Ectodermal cell (in vitro differentiated cells): ENCODE measurements around the gene IL16.
A peak's percentile ranks its signal among the peaks of the same experiment; 100 is the strongest.

Source experiments
- H3K27ac ChIP-seq: 2 replicates; pipeline ENCODE4 v1.7.0; 2013; ENCODE audit warnings: mild to moderate bottlenecking, low read depth, low read length; ENCODE audit not compliant: insufficient read depth, poor library complexity, severe bottlenecking
- H3K27me3 ChIP-seq: 2 replicates; pipeline ENCODE4 v1.7.0; 2013; ENCODE audit warnings: mild to moderate bottlenecking, low read length; ENCODE audit not compliant: insufficient read depth, control insufficient read depth, poor library complexity, severe bottlenecking
- H3K36me3 ChIP-seq: one replicate; pipeline ENCODE4 v1.7.0; 2013; ENCODE audit warnings: low read length; ENCODE audit not compliant: control insufficient read depth, insufficient read depth
- H3K4me1 ChIP-seq: one replicate; pipeline ENCODE4 v1.7.0; 2013; ENCODE audit warnings: low read length; ENCODE audit not compliant: control insufficient read depth, insufficient read depth
- H3K4me3 ChIP-seq: 2 replicates; pipeline ENCODE4 v1.7.0; 2013; ENCODE audit warnings: low read depth, low read length, control low read depth; ENCODE audit not compliant: insufficient read depth
- H3K9me3 ChIP-seq: 2 replicates; pipeline ENCODE4 v1.7.0; 2013; ENCODE audit warnings: mild to moderate bottlenecking, low read length, moderate library complexity; ENCODE audit not compliant: control insufficient read depth
- WGBS, 2 experiments: methylation state at CpG; one replicate each; pipeline ENCODE4 v1.1.7; 2013; ENCODE audit warnings: missing lambda C conversion rate in 2 of 2; 5-methylcytosine and 5-hydroxymethylcytosine counted together

IL16 gene

DNA sequence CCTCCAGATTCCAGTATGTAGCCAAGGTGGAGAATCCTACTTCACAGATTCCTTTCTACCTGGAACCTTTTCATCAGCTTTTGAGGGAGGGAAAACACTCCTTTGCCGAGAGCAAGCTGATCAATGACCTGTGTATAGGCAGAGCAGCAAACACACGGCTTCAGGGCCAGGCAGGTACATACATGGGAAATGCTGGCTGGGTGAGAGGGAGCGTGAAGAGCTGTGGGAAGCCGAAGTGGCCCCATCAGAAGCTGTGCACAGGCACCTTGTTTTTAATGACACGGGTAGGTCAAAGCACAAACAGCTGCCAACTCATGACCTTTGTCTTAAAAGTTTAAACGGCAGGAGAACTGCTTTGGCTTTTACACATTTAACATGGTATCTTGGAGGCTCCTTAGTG, 101.9 kb downstream of the IL16 start:
- H3K36me3 ChIP-seq: no peaks in the 10 kb centered on the region
- WGBS, 2 experiments: 94 to 95% methylated on average over 6 of the region's 6 CpGs
- peaks cover 18% of the 10 kb centered on the region for H3K4me1 ChIP-seq
- H3K27ac ChIP-seq: no peak overlapping the region
- no peaks in the 10 kb centered on the region for H3K9me3 ChIP-seq
- H3K4me3 ChIP-seq: no peak overlapping the region
- H3K27me3 ChIP-seq: no peaks in the 10 kb centered on the region

DNA sequence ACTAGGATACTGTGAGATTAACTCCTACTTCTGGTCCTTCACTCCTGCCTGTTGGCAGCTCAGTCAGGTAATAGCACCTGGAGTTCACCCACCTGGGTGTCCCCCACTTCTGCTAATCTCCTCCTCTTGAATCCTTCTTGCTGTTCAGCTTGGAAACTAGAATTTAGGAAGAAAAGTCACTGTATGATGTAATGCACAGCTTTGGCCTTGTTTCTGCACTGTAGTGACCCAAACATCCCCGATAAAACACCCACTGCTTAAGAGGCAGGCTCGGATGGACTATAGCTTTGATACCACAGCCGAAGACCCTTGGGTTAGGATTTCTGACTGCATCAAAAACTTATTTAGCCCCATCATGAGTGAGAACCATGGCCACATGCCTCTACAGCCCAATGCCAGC, 102.5 kb downstream of the IL16 start:
- WGBS, 2 experiments: 93 to 94% methylated on average over 3 of the region's 3 CpGs
- Histone ChIP-seq H3K36me3 (no peaks in the 10 kb centered on the region), H3K27me3 (no peaks in the 10 kb centered on the region), H3K4me3 (no peak overlapping the region), H3K9me3 (no peaks in the 10 kb centered on the region), H3K4me1 (peaks cover 17% of the 10 kb centered on the region), H3K27ac (no peak overlapping the region)

DNA sequence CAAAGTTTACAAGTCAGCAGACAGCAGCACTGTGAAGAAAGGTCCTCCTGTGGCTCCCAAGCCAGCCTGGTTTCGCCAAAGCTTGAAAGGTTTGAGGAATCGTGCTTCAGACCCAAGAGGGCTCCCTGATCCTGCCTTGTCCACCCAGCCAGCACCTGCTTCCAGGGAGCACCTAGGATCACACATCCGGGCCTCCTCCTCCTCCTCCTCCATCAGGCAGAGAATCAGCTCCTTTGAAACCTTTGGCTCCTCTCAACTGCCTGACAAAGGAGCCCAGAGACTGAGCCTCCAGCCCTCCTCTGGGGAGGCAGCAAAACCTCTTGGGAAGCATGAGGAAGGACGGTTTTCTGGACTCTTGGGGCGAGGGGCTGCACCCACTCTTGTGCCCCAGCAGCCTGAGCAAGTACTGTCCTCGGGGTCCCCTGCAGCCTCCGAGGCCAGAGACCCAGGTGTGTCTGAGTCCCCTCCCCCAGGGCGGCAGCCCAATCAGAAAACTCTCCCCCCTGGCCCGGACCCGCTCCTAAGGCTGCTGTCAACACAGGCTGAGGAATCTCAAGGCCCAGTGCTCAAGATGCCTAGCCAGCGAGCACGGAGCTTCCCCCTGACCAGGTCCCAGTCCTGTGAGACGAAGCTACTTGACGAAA, 103.1 kb downstream of the IL16 start:
- 90% methylated on average over 14 of the region's 14 CpGs for WGBS, 2 experiments
- Histone ChIP-seq H3K4me3 (no peak overlapping the region), H3K27ac (no peak overlapping the region), H3K9me3 (no peaks in the 10 kb centered on the region), H3K27me3 (no peaks in the 10 kb centered on the region), H3K4me1 (peaks cover 12% of the 10 kb centered on the region), H3K36me3 (no peaks in the 10 kb centered on the region)

DNA sequence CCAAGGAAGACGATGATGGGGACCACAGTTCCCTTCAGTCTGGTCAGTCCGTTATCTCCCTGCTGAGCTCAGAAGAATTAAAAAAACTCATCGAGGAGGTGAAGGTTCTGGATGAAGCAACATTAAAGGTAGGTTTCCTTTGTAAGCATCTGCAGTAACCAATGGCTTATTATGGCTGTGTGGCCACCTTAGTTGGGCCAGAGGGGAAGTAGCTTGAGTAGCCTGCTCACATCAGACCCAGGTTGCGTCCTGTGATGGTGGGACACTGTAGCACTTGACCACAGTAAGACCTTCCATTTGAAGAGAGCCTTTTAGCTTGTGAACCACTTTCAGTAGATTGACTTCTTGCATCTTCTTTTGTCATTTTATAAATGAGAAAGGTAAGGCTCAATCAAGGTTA, 104.7 kb downstream of the IL16 start:
- no peak overlapping the region for H3K27ac ChIP-seq
- H3K27me3 ChIP-seq: no peaks in the 10 kb centered on the region
- 94 to 97% methylated on average over 4 of the region's 4 CpGs for WGBS, 2 experiments
- no peak overlapping the region for H3K4me3 ChIP-seq
- no peaks in the 10 kb centered on the region for H3K9me3 ChIP-seq
- H3K4me1 ChIP-seq: peaks cover 12% of the 10 kb centered on the region
- H3K36me3 ChIP-seq: no peaks in the 10 kb centered on the region

DNA sequence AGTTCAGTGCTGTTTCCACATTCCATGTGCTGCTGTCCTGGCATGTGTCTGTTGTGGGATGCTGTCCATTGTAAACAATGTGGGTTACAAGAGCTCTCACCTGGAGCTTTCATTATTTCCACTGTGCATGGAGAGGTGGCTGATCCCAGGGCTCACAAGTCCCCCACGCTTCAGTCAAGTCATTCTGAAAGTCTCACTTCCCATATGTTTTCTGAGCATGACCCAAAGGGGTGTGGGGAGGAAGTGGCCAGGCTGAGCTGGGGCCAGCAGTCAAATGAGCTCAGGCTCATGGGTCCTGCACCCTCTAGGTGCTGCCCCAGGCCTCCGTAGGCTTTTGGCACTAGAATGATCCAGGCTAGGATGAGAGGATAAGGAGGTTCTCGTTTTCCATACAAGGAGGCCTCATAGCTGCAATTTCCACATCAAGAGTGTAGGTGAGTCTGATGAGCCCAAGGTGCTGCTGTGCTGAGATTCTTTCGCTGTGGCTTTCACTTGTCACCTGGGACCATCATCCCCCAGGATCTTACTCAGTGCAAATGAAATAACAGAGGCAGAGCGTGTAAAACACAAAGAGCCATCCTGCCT, 105.2 kb downstream of the IL16 start:
- Histone ChIP-seq H3K4me3 (no peak overlapping the region), H3K4me1 (peaks cover 12% of the 10 kb centered on the region), H3K9me3 (no peaks in the 10 kb centered on the region), H3K36me3 (no peaks in the 10 kb centered on the region), H3K27ac (no peak overlapping the region), H3K27me3 (no peaks in the 10 kb centered on the region)
- WGBS, 2 experiments: 80 to 84% methylated on average over 5 of the region's 5 CpGs

DNA sequence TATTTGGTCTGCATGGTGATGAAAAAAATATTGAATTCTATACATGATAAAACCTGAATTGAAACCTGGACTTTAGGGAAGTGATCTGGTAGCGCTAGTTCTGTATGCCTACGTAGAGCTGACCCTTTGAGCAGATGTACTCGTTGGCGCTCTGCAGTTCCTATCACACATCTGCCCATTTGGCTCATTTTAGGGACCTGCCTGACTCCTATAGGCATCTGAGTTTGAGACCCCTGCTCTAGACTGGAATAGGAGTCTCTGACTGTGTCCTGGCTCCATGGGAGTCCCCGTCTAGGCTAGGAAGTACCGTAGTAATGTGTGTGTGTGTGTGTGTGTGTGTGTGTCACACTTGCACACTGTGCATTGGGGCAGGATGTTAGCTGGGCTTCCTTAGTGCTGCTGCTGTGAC, 106.0 kb downstream of the IL16 start:
- H3K36me3 ChIP-seq: no peaks in the 10 kb centered on the region
- H3K27me3 ChIP-seq: no peaks in the 10 kb centered on the region
- 95% methylated on average over 6 of the region's 6 CpGs for WGBS, 2 experiments
- no peaks in the 10 kb centered on the region for H3K9me3 ChIP-seq
- no peak overlapping the region for H3K4me3 ChIP-seq
- H3K4me1 ChIP-seq: peaks cover 12% of the 10 kb centered on the region
- H3K27ac ChIP-seq: no peak overlapping the region

DNA sequence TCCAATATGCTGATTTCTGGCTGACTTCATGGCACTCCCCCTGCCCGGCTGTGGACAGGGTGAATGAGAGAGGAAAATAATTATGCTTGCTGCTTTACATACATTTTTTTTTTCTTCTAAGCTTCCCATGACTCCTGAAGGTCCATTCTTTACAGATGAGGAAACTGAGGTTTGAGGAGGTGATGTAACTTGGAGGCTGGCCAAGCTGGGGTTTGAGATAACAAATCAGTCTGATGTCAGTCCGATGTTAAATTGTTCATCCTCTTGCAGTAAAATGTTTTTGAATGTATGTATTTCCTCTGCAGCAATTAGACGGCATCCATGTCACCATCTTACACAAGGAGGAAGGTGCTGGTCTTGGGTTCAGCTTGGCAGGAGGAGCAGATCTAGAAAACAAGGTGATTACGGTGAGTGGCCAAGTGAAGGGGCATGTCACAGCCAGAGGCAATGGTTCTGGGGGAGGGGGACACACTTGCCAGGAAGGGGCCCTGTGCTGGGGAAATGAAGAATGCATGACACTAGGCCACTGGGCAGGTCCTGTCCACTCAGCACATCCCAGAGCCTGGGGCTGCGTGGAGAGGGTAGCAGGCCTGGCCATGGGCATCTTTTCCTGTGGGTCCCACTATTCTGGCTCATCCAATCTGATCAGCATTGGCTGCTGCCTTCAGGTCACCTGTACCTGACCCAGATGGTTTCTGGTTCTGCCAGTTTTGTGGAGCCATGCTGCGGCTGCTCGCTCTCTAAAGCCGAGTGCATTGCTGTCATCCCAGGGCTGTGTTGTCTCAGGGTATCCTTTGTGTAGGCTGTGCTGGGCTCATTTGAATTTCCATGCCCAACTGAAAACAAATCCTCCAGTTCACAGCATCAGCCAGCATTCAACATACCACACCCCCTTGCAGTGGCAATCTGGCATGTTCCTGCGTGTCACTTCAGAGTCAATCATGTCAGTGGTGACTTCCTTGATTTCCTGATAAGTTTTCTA, 106.9 kb downstream of the IL16 start:
- Histone ChIP-seq H3K9me3 (no peaks in the 10 kb centered on the region), H3K36me3 (no peaks in the 10 kb centered on the region), H3K4me1 (peaks cover 12% of the 10 kb centered on the region), H3K4me3 (no peak overlapping the region), H3K27me3 (no peaks in the 10 kb centered on the region), H3K27ac (peak overlapping the region; percentile 40)
- 46 to 55% methylated on average over 8 to 9 of the region's 9 CpGs for WGBS, 2 experiments

DNA sequence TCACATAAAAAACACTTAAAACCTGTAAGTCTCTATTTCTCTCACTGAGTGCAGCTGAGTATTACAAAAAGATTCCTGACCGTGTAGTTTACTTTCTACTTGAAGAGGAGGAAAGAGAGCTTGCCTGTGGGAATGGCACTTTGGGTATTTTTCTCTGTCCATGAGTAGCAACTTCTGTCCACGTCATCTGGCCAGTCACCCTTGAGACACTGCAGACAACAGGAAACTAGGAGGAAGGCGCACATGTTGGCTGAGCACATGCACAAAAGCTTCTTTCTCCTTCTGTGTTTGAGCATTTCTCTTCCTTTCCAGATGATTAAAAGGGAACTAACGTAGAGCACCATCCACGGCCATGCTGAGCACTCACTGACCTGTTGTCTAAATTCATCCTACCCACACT, 107.5 kb downstream of the IL16 start:
- Histone ChIP-seq H3K36me3 (no peaks in the 10 kb centered on the region), H3K4me3 (no peak overlapping the region), H3K4me1 (peaks cover 12% of the 10 kb centered on the region), H3K27me3 (no peaks in the 10 kb centered on the region), H3K9me3 (no peaks in the 10 kb centered on the region), H3K27ac (no peak overlapping the region)
- WGBS, 2 experiments: 67 to 74% methylated on average over 5 of the region's 5 CpGs

DNA sequence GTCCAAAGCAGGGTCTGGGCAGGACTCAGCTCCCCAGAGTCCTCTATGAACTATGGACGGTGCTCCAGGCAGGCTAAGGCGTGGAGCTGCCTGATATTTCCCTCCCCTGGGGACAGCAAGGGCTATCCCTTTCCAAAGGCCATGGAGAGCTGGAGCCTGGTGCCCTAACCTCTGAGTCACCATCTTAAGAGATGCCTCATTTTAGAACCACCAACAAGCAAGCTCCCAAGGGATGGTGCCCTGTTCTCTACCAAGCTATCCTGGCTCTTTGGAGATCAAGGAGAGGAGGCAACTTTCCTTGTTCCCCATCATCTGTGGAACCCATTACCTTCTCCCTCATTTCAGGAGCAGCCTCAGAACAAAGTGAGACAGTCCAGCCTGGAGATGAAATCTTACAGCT, 111.6 kb downstream of the IL16 start:
- no peaks in the 10 kb centered on the region for H3K9me3 ChIP-seq
- no peak overlapping the region for H3K4me3 ChIP-seq
- H3K36me3 ChIP-seq: no peaks in the 10 kb centered on the region
- WGBS, 2 experiments: 94 to 96% methylated on average over 2 of the region's 2 CpGs
- no peaks in the 10 kb centered on the region for H3K27me3 ChIP-seq
- no peak overlapping the region for H3K27ac ChIP-seq
- H3K4me1 ChIP-seq: peaks cover 5% of the 10 kb centered on the region
